GM21576 (cell line): Measurements from ENCODE around the gene MAU2.
"Not testable (repeated sequence)": the region's sequence is repeated elsewhere in the genome, so short reads cannot be mapped to it uniquely, and the experiment has no call there.

ENCODE experiments used
- ATAC-seq: cut with Tn5 transposase; IDR thresholded peaks from one replicate; pipeline ENCODE4 v1.9.1; 2021; ENCODE audit warnings: mild to moderate bottlenecking, moderate library complexity; ENCODE audit not compliant: unreplicated experiment

Gene MAU2

DNA sequence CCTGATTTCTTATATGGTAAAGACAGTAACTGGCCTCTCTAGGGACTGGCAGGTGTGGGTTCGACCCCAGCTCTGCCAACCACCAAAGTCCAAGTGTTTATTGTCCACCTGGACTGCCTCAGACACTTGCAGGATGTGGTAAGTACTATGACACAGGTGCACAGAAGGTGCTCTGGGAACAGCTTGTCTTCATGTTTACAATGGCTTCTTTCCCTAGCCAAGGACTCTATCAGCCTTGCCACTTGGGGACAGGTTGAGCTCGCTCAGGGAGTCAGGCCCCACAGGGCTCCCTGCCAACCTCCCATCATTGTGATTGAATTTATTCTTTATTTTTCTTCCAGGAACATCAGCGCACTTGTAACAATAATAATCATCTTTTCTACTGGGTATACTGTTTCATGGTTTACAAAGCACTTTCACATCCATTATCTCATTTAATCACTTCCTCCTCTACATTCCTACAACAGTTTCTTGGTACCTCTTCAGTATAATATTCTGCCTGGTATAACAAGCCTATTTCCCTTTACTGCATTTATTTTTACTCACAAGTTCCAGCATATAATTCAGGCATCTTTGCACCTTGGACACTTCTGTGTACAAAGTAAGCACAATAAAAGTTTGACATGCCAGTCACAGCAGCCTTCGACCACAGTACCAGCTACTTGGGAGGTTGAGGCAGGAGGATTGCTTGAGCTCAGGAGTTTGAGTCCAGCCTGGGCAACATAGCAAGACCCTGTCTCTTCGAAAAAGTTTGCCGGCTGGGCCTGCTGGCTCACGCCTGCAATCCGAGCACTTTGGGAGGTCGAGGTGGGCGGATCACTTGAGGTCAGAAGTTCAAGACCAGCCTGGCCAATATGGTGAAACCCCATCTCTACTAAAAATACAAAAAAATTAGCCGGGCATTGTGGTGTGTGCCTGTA lies 60.6 kb downstream of the MAU2 start:
- no peak for ATAC-seq

GRCh38 chr19:19382118-19382517 lies 61.5 kb downstream of the MAU2 start:
- no peak for ATAC-seq

- no peak for ATAC-seq
Measured at GRCh38 chr19:19384486-19384885, 63.9 kb downstream of the MAU2 start.

DNA sequence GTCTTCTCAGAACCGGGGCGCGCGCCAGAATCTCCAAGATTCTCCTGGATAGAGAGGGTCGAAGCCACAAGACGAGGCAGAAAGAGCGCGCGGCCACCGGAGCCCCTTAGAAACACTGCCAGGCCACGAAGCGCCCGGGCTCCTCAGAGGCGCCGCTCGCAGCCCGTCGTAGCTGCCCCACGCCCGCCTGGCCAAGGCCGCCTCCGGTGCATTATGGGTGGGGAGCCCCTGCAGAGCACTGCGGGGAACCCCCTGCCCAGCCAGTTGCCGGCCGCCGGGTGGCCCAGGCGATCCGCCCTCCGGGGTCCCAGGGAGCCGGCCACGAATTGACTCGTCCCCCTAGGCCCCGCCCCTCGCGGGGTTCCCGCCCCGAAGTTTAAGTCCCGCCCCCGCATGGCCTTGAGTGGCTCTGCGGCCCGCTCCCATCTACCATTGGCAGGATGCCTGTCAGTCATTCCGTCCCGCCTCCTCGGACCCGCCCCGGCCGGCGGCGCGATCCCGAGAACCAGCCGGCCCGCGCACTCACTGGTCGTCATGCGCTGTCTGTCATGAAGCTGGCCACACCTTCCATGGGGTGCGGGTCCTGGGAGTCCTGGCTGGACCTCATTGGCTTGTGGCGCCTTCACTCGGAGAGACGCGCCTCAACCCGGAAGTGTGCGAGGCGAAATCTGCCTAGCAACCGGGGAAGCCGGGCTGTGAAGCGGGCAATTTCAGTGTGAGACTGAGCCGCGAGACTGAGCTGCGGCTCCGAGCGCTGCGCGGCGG lies 64.7 kb downstream of the MAU2 start:
- peak; percentile 85 for ATAC-seq

DNA sequence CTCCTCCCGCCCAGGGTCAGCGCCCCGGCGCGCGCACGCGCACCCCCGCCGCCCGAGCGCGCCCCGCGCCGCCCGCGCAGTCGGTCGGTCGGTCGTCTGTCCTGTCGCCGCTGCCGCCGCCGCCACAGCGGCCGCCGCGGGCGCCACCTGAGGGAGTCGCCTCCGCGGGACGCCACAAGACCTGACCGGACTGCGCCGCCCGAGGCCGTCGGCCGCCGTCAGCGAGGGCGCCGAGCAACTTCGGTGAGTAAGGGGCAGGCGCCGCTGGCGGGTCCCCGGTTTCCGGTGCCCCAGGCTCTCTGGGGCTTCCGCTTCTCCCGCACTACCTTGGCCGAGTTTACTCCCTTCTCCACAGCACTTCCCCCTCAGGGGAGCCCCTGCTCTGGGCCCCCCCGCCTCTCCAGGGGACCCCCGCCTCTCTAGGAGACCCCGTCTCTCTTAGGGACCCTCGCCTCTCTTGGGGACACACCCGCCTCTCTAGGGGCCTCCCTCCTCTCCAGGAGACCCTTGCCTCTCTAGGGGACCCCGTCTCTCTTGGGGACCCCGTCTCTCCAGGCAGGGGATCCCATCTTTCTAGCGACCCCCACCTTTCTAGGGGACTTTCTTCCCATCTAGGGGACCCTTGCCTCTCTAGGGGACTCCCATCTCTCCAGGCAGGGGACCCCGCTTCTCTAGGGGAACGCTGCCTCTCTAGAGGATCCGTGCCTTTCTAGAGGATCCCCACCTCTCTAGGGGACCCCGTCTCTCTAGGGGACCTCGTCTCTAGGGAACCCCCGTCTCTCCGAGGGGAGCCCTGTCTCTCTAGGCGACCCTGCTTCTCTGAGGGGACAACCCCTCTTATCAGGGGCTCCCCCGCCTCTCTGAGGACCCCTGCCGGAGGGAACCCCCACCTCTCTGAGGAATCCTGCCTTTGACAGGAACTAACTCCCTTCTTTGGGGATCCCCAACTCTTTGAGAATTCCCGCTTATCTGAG lies 65.6 kb downstream of the MAU2 start:
- no peak for ATAC-seq

GRCh38 chr19:19387108-19387507 lies 66.5 kb downstream of the MAU2 start:
- no peak for ATAC-seq

DNA sequence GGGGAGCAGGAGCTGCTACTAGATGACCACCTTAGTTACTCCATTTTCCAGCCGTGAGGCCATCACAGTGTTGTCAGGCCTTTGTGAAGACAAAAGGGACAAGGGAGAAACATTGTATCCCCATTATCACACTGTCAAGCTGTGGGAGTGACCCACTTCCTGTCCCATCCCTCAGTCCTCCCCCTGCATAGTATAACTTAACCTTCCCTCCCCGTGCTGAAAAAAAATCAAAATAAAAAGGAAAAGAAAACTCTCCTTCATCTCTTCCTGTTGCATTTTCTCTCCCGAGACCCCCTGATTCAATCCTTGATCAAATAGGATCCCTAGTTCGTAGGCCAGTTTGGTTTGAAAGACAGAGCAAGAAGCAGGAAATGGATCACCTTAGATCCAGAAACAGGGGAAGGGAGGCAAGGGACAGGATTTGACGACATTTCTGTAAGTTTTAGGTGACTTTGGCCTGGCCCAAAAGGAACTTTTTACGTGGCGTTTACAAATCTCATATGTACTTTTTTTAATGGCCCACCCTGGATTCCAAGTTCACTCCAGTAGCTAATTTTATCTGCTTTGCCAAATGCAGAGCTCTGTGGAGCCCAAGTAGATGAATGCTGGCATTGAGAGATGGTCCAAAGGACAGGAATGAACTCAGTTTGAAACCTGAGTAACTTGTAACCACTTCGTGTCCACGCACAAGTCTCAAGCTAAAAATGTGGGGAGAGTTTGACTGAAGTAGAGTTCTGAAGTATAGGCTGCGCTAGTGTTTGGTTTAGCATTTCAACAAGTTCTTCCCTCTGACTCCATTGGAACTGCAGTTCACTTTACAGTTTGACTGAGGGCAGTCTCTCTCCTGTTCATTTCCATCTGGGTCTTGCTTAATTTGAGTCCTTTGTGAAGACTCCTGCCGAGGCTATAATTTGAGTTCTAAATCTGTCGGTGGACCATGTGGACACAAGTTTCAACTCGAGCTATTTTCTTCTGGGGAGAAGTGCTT lies 68.2 kb downstream of the MAU2 start:
- no peak for ATAC-seq

GRCh38 chr19:19389683-19390082 lies 69.1 kb downstream of the MAU2 start:
- not testable (repeated sequence) for ATAC-seq

GRCh38 chr19:19394333-19394732 lies 73.7 kb downstream of the MAU2 start:
- ATAC-seq, result not testable (repeated sequence)

DNA sequence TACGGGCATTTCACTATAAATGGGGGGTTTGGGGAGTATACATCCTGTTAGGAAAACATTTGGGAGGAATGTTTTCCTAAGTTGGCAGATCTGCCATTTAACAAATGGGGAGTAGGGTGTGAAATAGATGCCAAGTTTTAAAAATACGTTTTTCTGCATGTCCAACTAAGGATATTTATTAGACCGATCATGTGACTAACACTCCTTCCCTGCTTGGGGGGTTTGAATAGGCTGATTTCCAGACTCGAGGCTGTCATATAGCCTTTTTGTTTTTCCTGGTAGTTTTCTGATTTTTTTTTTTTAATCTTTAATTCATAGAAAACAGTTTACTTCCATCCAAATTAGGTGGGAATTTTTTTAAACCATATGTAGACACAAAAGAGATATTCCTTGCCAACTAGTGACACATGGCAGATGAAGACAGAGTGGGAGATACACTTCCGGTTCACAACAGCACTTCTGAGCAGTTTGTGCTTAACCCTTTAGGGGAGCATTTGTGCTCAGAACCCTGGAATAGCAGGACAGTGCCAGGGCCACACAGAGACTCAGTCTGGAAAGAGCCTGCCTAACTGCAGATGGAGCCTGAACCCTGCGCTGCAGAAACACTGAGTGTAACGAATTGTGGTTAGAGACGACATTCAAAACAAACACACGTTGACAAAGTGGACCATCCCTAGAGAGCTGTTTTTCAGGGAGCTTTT lies 79.3 kb downstream of the MAU2 start:
- no peak for ATAC-seq

- no peak for ATAC-seq
Measured at GRCh38 chr19:19402656-19403372, 82.2 kb downstream of the MAU2 start.

DNA sequence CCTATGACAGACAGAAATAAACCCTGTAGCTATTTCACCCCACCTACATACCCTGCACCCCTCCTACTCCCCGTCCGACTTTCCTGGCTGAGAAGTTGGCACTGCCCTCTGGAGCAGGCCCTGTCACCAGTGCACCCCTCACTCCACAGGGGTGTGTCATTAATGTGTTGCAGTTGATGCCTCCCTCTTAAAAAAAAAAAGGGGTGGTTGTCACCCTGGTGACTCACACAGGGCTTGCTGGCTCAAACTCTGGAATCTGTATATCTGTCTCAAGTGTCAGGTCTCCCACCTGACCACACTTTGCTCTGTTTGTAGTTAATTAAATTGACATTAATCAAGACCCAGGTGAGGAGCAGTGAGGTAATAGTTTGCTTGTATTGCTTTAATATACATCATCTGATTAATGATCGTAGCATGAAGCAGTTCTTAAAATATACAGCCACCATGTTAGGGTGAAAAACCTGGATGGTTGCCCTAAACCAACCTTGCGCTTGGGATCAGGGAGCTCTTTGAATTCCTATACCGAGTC lies 82.8 kb downstream of the MAU2 start:
- no peak for ATAC-seq

DNA sequence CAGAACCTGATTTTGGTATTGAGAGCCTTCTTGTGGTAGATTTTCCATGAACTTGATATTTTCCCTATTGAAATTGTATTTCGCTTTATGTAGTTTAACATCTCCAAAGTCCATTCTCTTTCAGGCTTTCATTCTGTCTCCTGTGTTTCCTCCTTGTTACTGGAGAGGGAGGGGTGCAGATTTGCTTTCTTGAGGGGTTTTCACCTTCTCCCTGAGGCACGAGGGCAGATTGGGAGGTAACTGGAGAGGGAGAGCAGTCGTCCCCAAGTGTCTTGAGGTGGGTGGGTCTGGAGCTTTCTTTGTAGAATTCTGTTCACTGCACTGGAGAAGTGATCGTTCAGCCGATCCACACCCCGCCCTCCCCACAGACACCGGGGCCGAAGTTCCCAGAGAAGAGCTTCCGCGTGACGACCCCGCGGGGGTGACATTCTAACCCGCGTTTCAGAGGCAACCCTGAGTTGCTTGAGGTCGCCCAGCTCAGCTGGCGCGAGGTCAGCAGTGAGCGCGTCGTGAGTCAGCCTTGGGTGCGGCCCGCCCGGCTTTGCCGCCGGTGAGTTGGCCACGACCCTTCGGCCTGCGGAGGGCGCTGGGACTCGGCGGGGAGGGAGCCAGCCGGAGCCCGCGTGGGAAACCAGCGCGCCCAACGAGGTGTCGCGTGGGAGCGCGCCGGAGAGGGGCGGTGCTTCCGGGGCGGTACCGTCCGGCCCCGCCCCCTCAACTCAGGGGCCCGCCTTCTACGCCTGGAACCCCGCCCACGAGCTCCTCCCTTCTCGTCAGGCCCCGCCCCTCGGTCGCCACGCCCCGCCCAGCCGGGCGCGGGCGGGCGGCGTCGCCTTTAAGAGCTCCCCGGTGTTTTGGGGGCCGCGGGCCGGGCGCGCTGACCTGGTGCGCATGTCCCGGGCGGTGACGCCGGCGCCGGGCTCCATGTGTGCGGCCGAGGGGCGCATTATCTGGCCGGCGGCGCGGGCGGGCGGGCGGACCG lies 84.5 kb downstream of the MAU2 start, which contains the start of gene GATAD2A:
GATAD2A (plus strand) TSS at position 797 of the 982 bp plus-strand sequence. CDS start 59,671 bp downstream, outside the sequence.
- ATAC-seq, result peak; percentile 61

DNA sequence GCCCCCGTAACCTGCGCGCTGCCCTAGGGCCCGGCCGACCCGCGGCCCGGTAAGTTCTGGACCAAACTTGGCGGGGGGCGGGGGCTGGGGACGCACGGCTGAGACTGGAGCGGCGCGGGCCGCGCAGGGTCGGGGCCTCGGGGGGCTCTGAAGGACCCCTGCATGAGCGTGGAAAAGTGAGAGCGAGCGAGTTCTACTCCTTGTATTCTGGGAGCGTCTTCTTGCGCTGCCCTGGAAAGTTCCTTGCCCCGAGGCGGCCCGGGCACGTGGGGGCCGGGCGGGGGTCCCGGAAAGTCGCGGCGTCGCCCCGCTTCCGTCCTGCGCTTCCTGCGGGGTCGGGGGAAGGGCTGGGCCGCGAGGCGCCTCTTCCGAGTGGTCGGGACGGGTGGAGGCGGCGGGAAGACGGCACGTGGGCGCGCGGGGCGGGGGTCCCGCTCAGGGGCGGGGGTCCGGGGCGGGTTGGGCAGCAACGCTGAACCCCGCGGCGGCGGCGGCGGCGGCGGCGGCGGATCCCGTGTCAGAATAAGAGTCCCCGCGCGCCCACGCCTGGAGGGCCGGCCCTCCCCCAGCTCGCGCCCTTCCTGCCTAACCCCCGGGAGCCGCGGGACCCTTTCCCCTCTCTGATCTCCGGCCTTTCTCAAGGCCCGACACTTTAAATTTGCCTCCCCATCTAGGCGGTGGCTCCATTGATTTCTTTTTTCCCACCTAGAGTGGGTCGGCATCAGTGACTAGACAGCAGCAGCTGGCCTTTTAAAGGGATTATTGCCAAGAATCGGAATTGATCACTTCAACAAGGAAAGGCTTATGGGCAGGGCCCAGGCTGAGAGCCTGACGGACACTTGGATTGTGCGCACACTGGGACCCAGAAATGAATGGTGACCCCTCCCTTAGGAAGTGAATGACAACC lies 85.6 kb downstream of the MAU2 start:
- ATAC-seq, result no peak

DNA sequence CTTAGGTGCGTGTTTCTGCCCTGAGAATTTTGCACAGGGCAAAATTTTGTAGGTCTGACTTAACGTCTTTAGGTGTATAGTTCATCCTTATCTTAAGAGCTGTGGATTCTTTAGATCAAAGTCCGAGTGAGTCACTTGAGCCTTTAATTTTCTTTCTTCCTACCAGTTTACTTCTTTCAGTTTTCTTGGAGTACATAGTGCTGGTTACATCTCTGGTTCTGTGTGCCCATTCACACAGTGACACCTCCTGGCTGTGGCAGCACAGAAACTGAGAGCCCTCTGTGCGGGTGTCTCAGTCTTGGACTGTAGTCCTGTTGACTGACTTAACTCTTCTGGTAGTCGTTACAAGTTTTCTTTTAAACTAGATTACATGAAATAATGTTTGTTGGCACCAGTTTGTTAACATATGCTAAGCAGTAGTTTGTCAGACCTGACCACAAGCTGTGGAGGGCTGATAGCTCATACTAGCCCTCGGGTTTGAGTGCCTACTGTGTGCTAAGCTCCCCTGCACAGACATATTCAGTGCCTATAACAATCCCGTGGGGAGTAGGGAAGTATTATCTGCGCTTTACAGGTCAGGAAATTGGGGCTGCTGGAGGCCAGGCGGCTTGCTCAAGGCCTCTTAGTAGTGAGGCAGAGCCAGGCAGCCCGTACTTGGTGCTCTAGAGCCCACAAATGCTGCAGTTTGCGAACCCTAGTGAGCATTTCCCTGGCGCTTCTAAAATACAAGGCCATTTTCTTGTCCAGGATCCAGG lies 86.4 kb downstream of the MAU2 start:
- no peak for ATAC-seq
